T-cell (primary cell): ENCODE data around the gene RBM23. TPM values are rescaled to one million over a fixed set of nuclear protein-coding genes. Genes with fewer than 3 reads are reported as not detected.
A peak's percentile ranks its signal among the peaks of the same experiment; 100 is the strongest.

Experiments used
- ATAC-seq, 4 experiments: fragments of 200-7000 bp in 3 of 4; fragments of 150-1000 bp in 1 of 4; cut with Tn5 transposase; replicated peaks in 1 of 4; 1 replicate in 3 of 4; 2 replicates in 1 of 4; pipeline ENCODE4 v1.10.0; 2021; ENCODE audit warnings: moderate library complexity in 3 of 4, mild to moderate bottlenecking in 2 of 4, moderate number of reproducible peaks in 1 of 4
- CTCF ChIA-PET, 2 donors: fragments of 300-600 bp; sonication (Branson Sonifier 250); formaldehyde crosslinking; loops; one replicate each; lab custom pipeline; 2022; ENCODE audit warnings: antibody characterized with exemption in 2 of 2; lab: Charles Lee
- POLR2A ChIA-PET, 2 donors: fragments of 300-600 bp; sonication (Branson Sonifier 250); formaldehyde crosslinking; loops; one replicate each; lab custom pipeline; 2022; ENCODE audit warnings: antibody characterized with exemption in 2 of 2; lab: Charles Lee
- DNase-seq, 35 experiments: peaks; one replicate each; pipeline versions ENCODE4 v3.0.0 to v3.0.0-alpha.2; 2013 to 2023
- H3K27ac ChIP-seq: one replicate; pipeline ENCODE4 v1.5.1; 2013; ENCODE audit warnings: low read length
- H3K27me3 ChIP-seq, 2 experiments: replicated peaks in 1 of 2; 1 replicate in 1 of 2; 2 replicates in 1 of 2; pipeline versions ENCODE4 v1.6.1 to v1.7.0; 2013; ENCODE audit warnings: low read length in 1 of 2, mixed read lengths in 1 of 2; ENCODE audit not compliant: control insufficient read depth in 2 of 2, insufficient read depth in 2 of 2; ENCODE audit errors: extremely low read depth in 1 of 2
- H3K36me3 ChIP-seq, 2 donors: 1 replicate in 1 of 2; 2 replicates in 1 of 2; pipeline versions ENCODE4 v1.6.1 to v1.7.0; 2013; ENCODE audit warnings: low read length in 1 of 2; ENCODE audit not compliant: control insufficient read depth in 2 of 2, insufficient read depth in 1 of 2; ENCODE audit errors: extremely low read depth in 1 of 2
- H3K4me1 ChIP-seq, 2 experiments: 1 replicate in 1 of 2; 2 replicates in 1 of 2; pipeline versions ENCODE4 v1.6.1 to v1.7.0; 2013; ENCODE audit warnings: low read length in 2 of 2, mixed read lengths in 1 of 2; ENCODE audit not compliant: insufficient read depth in 2 of 2, control insufficient read depth in 1 of 2; ENCODE audit errors: extremely low read depth in 1 of 2
- H3K4me3 ChIP-seq, 2 donors: 1 replicate in 1 of 2; 2 replicates in 1 of 2; pipeline versions ENCODE4 v1.5.1 to v1.7.0; 2013; ENCODE audit warnings: mild to moderate bottlenecking in 2 of 2, low read length in 1 of 2, moderate library complexity in 1 of 2; ENCODE audit not compliant: control insufficient read depth in 1 of 2; ENCODE audit errors: extremely low read depth in 1 of 2
- H3K9me3 ChIP-seq: 2 replicates; pipeline ENCODE4 v1.7.0; 2013
- H3K27ac Mint-ChIP-seq, 2 donors: one replicate each; pipeline ENCODE4 v1.8.0; 2020 to 2021; ENCODE audit warnings: mild to moderate bottlenecking in 2 of 2, mixed read lengths in 2 of 2
- H3K27me3 Mint-ChIP-seq, 2 donors: one replicate each; pipeline ENCODE4 v1.8.0; 2021 to 2022; ENCODE audit warnings: mixed read lengths in 2 of 2
- H3K36me3 Mint-ChIP-seq: one replicate; pipeline ENCODE4 v1.8.0; 2021; ENCODE audit warnings: mixed read lengths
- H3K4me1 Mint-ChIP-seq, 3 donors: one replicate each; pipeline ENCODE4 v1.8.0; 2020 to 2022; ENCODE audit warnings: mixed read lengths in 3 of 3, mild to moderate bottlenecking in 1 of 3
- H3K4me3 Mint-ChIP-seq, 3 donors: one replicate each; pipeline ENCODE4 v1.8.0; 2020 to 2022; ENCODE audit warnings: mild to moderate bottlenecking in 3 of 3, mixed read lengths in 3 of 3, moderate library complexity in 3 of 3
- H3K9me3 Mint-ChIP-seq, 3 donors: one replicate each; pipeline ENCODE4 v1.8.0; 2020 to 2022; ENCODE audit warnings: mixed read lengths in 3 of 3
- WGBS: methylation state at CpG from one replicate; pipeline ENCODE4 v1.1.5; 2013; ENCODE audit warnings: missing lambda C conversion rate; ENCODE audit not compliant: insufficient coverage; 5-methylcytosine and 5-hydroxymethylcytosine counted together
- total RNA-seq, 35 experiments: library from RNA in 6 of 35; stranded (reverse) in 6 of 35; fragments of 120-200 nt in 1 of 35; gene quantifications; one replicate each; pipeline versions ENCODE4 v1.2.1 to v1.2.4 and lab custom pipeline; 2013 to 2026

Gene RBM23
- total RNA-seq, 5 donors from 2014 or later (not counting 1 experiment from before 2014, with no cell fraction given), result 88.7 to 102 (median 94.7) TPM

GRCh38 chr14:22877000-22877501, 41.9 kb downstream of the RBM23 start:
- no peaks in the 10 kb centered on the region for H3K9me3 ChIP-seq
- peaks cover 43% of the 10 kb centered on the region for H3K36me3 Mint-ChIP-seq
- DNase-seq (no peak), ATAC-seq (no peak)
- H3K27ac Mint-ChIP-seq, result no peak overlapping the region
- WGBS, result 96% methylated on average over 16 of the region's 22 CpGs
- peaks cover 5 to 37% of the 10 kb centered on the region in 2 experiments for H3K4me1 ChIP-seq
- peaks cover 22 to 47% (median 35%) of the 10 kb centered on the region in 3 donors for H3K4me1 Mint-ChIP-seq
- no peaks in the 10 kb centered on the region for H3K27me3 Mint-ChIP-seq
- H3K27ac ChIP-seq, result no peak overlapping the region
- H3K4me3 Mint-ChIP-seq, result no peak overlapping the region
- H3K4me3 ChIP-seq, result no peak overlapping the region
- no peaks in the 10 kb centered on the region for H3K27me3 ChIP-seq
- CTCF ChIA-PET, result no interaction called here
- H3K36me3 ChIP-seq, result peaks cover 17 to 60% of the 10 kb centered on the region in 2 donors
- POLR2A ChIA-PET, result no interaction called here
- H3K9me3 Mint-ChIP-seq, result no peaks in the 10 kb centered on the region

- peaks cover 6 to 41% of the 10 kb centered on the region in 2 experiments for H3K4me1 ChIP-seq
- Mint-ChIP-seq H3K36me3 (peaks cover 43% of the 10 kb centered on the region), H3K27me3 (no peaks in the 10 kb centered on the region), H3K9me3 (no peaks in the 10 kb centered on the region), H3K27ac (peak overlapping the region in 1 of 2 donors; percentile 58), H3K4me1 (peaks cover 23 to 44% (median 33%) of the 10 kb centered on the region in 3 donors), H3K4me3 (no peak overlapping the region)
- no peaks in the 10 kb centered on the region for H3K9me3 ChIP-seq
- H3K36me3 ChIP-seq, result peaks cover 17 to 60% of the 10 kb centered on the region in 2 donors
- ChIA-PET CTCF (interaction anchor here in 1 of 2 donors (0.8 kb wide), 1 partner anchor 15 kb away, joined by 6 read pairs; no protein-coding TSS in a partner anchor), POLR2A (interaction anchor here in 1 of 2 donors (1.1 kb wide), 1 partner anchor 13 kb away, joined by 6 read pairs; no protein-coding TSS in a partner anchor)
- ATAC-seq, result no peak
- no peak for DNase-seq
- WGBS, result 98% methylated on average over 19 of the region's 20 CpGs
- H3K27ac ChIP-seq, result no peak overlapping the region
- H3K27me3 ChIP-seq, result no peaks in the 10 kb centered on the region
- no peak overlapping the region for H3K4me3 ChIP-seq
Observed at GRCh38 chr14:22875748-22876319, 43.1 kb downstream of the RBM23 start.

- DNase-seq (no peak), ATAC-seq (no peak)
- Mint-ChIP-seq H3K9me3 (no peaks in the 10 kb centered on the region), H3K36me3 (peaks cover 43% of the 10 kb centered on the region), H3K4me3 (no peak overlapping the region), H3K27me3 (no peaks in the 10 kb centered on the region), H3K27ac (peak overlapping the region in 1 of 2 donors; percentile 58), H3K4me1 (peaks cover 29 to 51% (median 40%) of the 10 kb centered on the region in 3 donors)
- H3K4me1 ChIP-seq, result peaks cover 12 to 45% of the 10 kb centered on the region in 2 experiments
- 96% methylated on average over 13 of the region's 15 CpGs for WGBS
- peaks cover 17 to 60% of the 10 kb centered on the region in 2 donors for H3K36me3 ChIP-seq
- POLR2A ChIA-PET, result no interaction called here
- no peak overlapping the region for H3K4me3 ChIP-seq
- H3K27ac ChIP-seq, result no peak overlapping the region
- no peaks in the 10 kb centered on the region for H3K27me3 ChIP-seq
- CTCF ChIA-PET, result interaction anchor here in 1 of 2 donors (0.6 kb wide), 1 partner anchor 35 kb away, joined by 9 read pairs; no protein-coding TSS in a partner anchor
- H3K9me3 ChIP-seq, result no peaks in the 10 kb centered on the region
Observed at GRCh38 chr14:22875003-22875747, 43.8 kb downstream of the RBM23 start.

- WGBS, result 44% methylated on average over 6 of the region's 10 CpGs
- Histone ChIP-seq H3K27ac (peak overlapping the region; percentile 5), H3K27me3 (no peaks in the 10 kb centered on the region), H3K9me3 (no peaks in the 10 kb centered on the region), H3K4me1 (peaks cover 12 to 56% of the 10 kb centered on the region in 2 experiments), H3K36me3 (peaks cover 17 to 47% of the 10 kb centered on the region in 2 donors), H3K4me3 (peak overlapping the region; percentile 78 to 80)
- Mint-ChIP-seq H3K27ac (peak overlapping the region; percentile 86), H3K36me3 (peaks cover 29% of the 10 kb centered on the region), H3K9me3 (no peaks in the 10 kb centered on the region), H3K4me3 (peak overlapping the region; percentile 86 to 91 (median 87)), H3K4me1 (peaks cover 29 to 48% (median 45%) of the 10 kb centered on the region in 3 donors), H3K27me3 (no peaks in the 10 kb centered on the region)
- ATAC-seq (no peak), DNase-seq (no peak)
- POLR2A ChIA-PET, result interaction anchor here (0.5 to 0.7 kb wide), 5 partner anchors 14 to 1048 kb away, joined by 3 to 7 read pairs (median 4); partner anchors contain the start of gene SLC7A7 (in 1 of the 2)
- CTCF ChIA-PET, result interaction anchor here (0.6 to 3.5 kb wide), 19 partner anchors 9 to 837 kb away, joined by 3 to 35 read pairs (median 5); partner anchors contain the start of genes OXA1L (in 1 of the 2), PABPN1 (in 1 of the 2) and REM2 (in 1 of the 2)
Observed at GRCh38 chr14:22872833-22873520, 46.0 kb downstream of the RBM23 start.

GRCh38 chr14:22872033-22872832, 46.7 kb downstream of the RBM23 start:
- Histone ChIP-seq H3K27me3 (no peaks in the 10 kb centered on the region), H3K4me3 (peak overlapping the region; percentile 78 to 80), H3K9me3 (no peaks in the 10 kb centered on the region), H3K27ac (peak overlapping the region; percentile 91), H3K4me1 (peaks cover 12 to 56% of the 10 kb centered on the region in 2 experiments), H3K36me3 (peaks cover 14 to 39% of the 10 kb centered on the region in 2 donors)
- H3K4me1 Mint-ChIP-seq, result peaks cover 29 to 45% (median 45%) of the 10 kb centered on the region in 3 donors
- H3K27me3 Mint-ChIP-seq, result no peaks in the 10 kb centered on the region
- H3K36me3 Mint-ChIP-seq, result peaks cover 23% of the 10 kb centered on the region
- peak overlapping the region; percentile 97 to 98 for H3K27ac Mint-ChIP-seq
- peak overlapping the region; percentile 86 to 92 (median 91) for H3K4me3 Mint-ChIP-seq
- CTCF ChIA-PET, result interaction anchor here (0.6 to 3.5 kb wide), 24 partner anchors 10 to 836 kb away, joined by 3 to 35 read pairs (median 5); partner anchors contain the start of genes OXA1L (in 1 of the 2), PABPN1 (in 1 of the 2), PRMT5 (in 1 of the 2) and REM2 (in 1 of the 2)
- WGBS, result under 1% methylated on average over 34 of the region's 45 CpGs
- ATAC-seq (peak; percentile 30 to 55 (median 44)), DNase-seq (peak in 34 of 35 experiments; percentile 29 to 84 (median 57))
- H3K9me3 Mint-ChIP-seq, result no peaks in the 10 kb centered on the region
- POLR2A ChIA-PET, result interaction anchor here (0.5 to 1.5 kb wide), 8 partner anchors 11 to 162 kb away, joined by 3 to 6 read pairs (median 4); partner anchors contain the start of gene SLC7A7 (in 1 of the 2)
